SK-N-MC (cell line): Measurements from ENCODE around the gene IL4.

ENCODE experiments used
- DNase-seq: peaks from one replicate; pipeline ENCODE4 v3.0.0-alpha.2; 2011; ENCODE audit warnings: low read depth, low spot score
- H3K27ac ChIP-seq: fragments of 200-600 bp; sonication (generic); 2 replicates; pipeline ENCODE4 v1.5.1; 2016; ENCODE audit warnings: mixed run types
- H3K36me3 ChIP-seq: fragments of 200-600 bp; sonication (generic); 2 replicates; pipeline ENCODE4 v1.6.1; 2017; ENCODE audit warnings: antibody characterized with exemption, low read length, mixed read lengths; ENCODE audit not compliant: insufficient read depth
- H3K4me3 ChIP-seq: fragments of 200-600 bp; sonication (generic); 2 replicates; pipeline ENCODE4 v1.5.1; 2016
- H3K9ac ChIP-seq: fragments of 200-600 bp; sonication (generic); 2 replicates; pipeline ENCODE4 v1.8.0; 2017; ENCODE audit warnings: mixed run types, mixed read lengths; ENCODE audit not compliant: insufficient read length
- H3K9me3 ChIP-seq: fragments of 200-600 bp; sonication (generic); 2 replicates; pipeline ENCODE4 v1.6.1; 2017; ENCODE audit warnings: low read depth, mild to moderate bottlenecking, antibody characterized with exemption, low read length, moderate library complexity, mixed read lengths
- EZH2 ChIP-seq: fragments of 200-600 bp; sonication (generic); IDR thresholded peaks from one replicate; pipeline ENCODE4 v1.6.1; 2017; ENCODE audit warnings: antibody characterized with exemption
- FOXP2 ChIP-seq: optimal IDR thresholded peaks from 2 replicates; pipeline ENCODE3; 2011; ENCODE audit warnings: mild to moderate bottlenecking, moderate library complexity; ENCODE audit not compliant: insufficient read depth; ENCODE audit errors: extremely low read length, control extremely low read depth
- POLR2AphosphoS5 ChIP-seq: IDR thresholded peaks from 2 replicates; pipeline ENCODE4 v1.6.1; 2012; ENCODE audit warnings: mild to moderate bottlenecking, low read depth, low read length, borderline replicate concordance

Gene IL4

DNA sequence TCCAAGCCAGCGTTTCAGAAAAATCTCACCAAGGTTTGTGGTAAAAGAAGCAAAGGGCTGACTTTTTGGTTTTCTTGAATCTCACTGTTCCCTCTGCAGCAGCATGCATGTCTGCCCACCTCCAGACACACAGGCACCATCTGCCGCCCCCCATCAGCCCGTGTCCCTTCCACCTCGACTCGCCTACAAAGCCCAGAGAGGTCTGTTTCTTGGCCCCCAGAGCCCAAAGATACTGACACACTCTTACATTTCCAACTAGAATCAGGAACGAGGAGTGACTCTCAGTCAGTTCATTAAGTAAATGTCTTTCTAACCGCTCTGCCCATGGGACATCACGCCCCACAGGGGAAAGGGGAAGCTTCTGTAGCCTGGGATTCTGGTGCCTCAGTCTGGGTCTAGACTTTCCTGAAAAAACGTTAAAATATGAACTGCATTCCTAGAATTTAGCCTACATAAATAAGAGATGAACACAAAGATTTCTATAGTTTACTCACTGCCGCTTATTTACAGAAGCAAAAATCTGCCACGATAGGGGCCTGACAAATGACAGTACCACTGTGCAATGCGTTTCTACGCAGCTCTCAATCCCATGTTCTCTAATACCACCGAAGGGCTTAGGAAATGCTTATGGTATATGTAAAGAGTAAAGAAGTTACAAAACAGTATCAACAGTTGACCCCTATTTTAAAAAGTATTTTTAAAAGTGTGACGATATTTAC is 4.1 kb downstream of the IL4 start:
- Histone ChIP-seq H3K27ac (no peak overlapping the region), H3K9ac (no peak overlapping the region), H3K9me3 (no peaks in the 10 kb centered on the region), H3K36me3 (no peaks in the 10 kb centered on the region), H3K4me3 (no peak overlapping the region)
- DNase-seq, result no peak
- TF ChIP-seq POLR2AphosphoS5 (no peak), FOXP2 (no peak), EZH2 (no peak)

GRCh38 chr5:132678735-132679134 is 4.9 kb downstream of the IL4 start:
- Histone ChIP-seq H3K27ac (no peak overlapping the region), H3K9me3 (no peaks in the 10 kb centered on the region), H3K36me3 (no peaks in the 10 kb centered on the region), H3K9ac (no peak overlapping the region), H3K4me3 (no peak overlapping the region)
- TF ChIP-seq EZH2, result no peak
- TF ChIP-seq POLR2AphosphoS5, result no peak
- TF ChIP-seq FOXP2, result no peak
- DNase-seq, result no peak

- Histone ChIP-seq H3K36me3 (no peaks in the 10 kb centered on the region), H3K9me3 (no peaks in the 10 kb centered on the region), H3K4me3 (no peak overlapping the region), H3K27ac (no peak overlapping the region), H3K9ac (no peak overlapping the region)
- no peak for DNase-seq
- TF ChIP-seq FOXP2, result no peak
- no peak for TF ChIP-seq EZH2
- no peak for TF ChIP-seq POLR2AphosphoS5
Observed at GRCh38 chr5:132679166-132679565, 5.4 kb downstream of the IL4 start.

GRCh38 chr5:132679717-132680380 is 6.1 kb downstream of the IL4 start:
- H3K9me3 ChIP-seq, result no peaks in the 10 kb centered on the region
- no peak overlapping the region for H3K4me3 ChIP-seq
- no peak for DNase-seq
- no peaks in the 10 kb centered on the region for H3K36me3 ChIP-seq
- no peak for TF ChIP-seq FOXP2
- TF ChIP-seq POLR2AphosphoS5, result no peak
- TF ChIP-seq EZH2, result no peak
- H3K9ac ChIP-seq, result no peak overlapping the region
- no peak overlapping the region for H3K27ac ChIP-seq

DNA sequence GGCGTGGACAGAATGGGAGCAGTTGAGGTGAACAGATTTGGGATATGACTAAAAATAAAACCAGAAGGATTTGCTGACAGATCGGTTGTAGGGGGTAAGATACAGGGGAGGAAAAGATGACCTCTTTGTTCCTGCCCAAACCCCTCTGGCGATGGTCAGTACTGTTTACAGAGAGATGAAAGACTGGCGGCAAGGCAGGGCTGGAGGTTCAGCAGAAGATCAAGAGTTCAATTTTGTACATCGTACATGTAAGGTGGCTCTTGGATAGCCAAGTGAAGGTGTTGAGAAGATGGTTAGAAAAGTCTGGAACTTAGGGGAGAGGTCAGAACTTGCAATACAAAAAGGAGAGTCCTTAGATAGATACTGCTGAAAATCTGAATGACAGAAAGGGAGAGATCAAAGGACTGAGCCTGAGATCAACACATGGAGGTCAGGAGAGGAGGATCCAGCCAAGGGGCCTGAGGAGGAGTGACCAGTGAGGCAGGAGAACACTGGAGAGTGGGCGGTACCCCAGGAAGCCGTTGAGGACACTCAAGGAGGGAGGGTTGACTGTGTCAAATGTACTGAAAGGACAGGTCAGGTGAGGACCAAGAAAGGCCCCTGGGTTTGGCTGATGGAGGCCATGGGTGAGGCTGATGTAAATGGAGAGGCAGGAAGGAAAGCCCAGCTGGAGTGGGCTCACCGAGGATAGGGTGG is 7.1 kb downstream of the IL4 start:
- no peak for DNase-seq
- no peak overlapping the region for H3K27ac ChIP-seq
- no peaks in the 10 kb centered on the region for H3K36me3 ChIP-seq
- no peak overlapping the region for H3K9ac ChIP-seq
- no peaks in the 10 kb centered on the region for H3K9me3 ChIP-seq
- H3K4me3 ChIP-seq, result no peak overlapping the region
- no peak for TF ChIP-seq FOXP2
- TF ChIP-seq POLR2AphosphoS5, result no peak
- no peak for TF ChIP-seq EZH2

- Histone ChIP-seq H3K9me3 (no peaks in the 10 kb centered on the region), H3K4me3 (no peak overlapping the region), H3K9ac (no peak overlapping the region), H3K27ac (no peak overlapping the region), H3K36me3 (no peaks in the 10 kb centered on the region)
- no peak for DNase-seq
- no peak for TF ChIP-seq FOXP2
- no peak for TF ChIP-seq EZH2
- TF ChIP-seq POLR2AphosphoS5, result no peak
Observed at GRCh38 chr5:132681476-132681831, 7.7 kb downstream of the IL4 start.

DNA sequence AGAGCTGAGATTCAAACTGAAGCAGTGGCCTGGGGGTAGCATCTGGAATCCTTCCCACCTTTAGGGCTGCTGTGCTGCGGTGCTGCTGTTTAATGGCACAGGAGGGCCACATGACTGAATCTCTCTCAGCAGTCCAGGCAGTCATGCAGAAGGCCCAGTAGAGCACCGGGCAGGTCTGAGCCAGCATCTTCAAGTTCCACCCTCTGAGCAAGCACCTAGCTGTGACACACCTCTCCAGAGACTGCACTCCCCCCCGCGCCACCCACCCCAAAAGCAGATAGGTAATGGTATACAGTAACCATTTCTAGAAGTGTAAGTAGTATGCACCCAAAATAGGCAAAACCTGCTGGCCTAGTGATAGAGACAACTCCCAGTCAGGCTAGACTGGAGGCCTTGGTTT is 8.2 kb downstream of the IL4 start:
- Histone ChIP-seq H3K9ac (no peak overlapping the region), H3K9me3 (no peaks in the 10 kb centered on the region), H3K4me3 (no peak overlapping the region), H3K36me3 (no peaks in the 10 kb centered on the region), H3K27ac (no peak overlapping the region)
- DNase-seq, result no peak
- TF ChIP-seq FOXP2, result no peak
- no peak for TF ChIP-seq POLR2AphosphoS5
- no peak for TF ChIP-seq EZH2

- no peak for DNase-seq
- H3K27ac ChIP-seq, result 0 out of 2 replicates have a peak overlapping the region, but pooled peaks have one; percentile 32
- no peak overlapping the region for H3K9ac ChIP-seq
- H3K9me3 ChIP-seq, result no peaks in the 10 kb centered on the region
- H3K36me3 ChIP-seq, result no peaks in the 10 kb centered on the region
- no peak for TF ChIP-seq POLR2AphosphoS5
- TF ChIP-seq FOXP2, result no peak
- no peak for TF ChIP-seq EZH2
- no peak overlapping the region for H3K4me3 ChIP-seq
Observed at GRCh38 chr5:132684491-132684890, 10.7 kb downstream of the IL4 start.
